ENCODE measurements around the gene R3HDM2. TPM values are rescaled to one million over a fixed set of nuclear protein-coding genes. Genes with fewer than 3 reads are reported as not detected.

Gene R3HDM2
- total and polyA plus RNA-seq, 2 donors from 2014 or later = 16.5 to 67.3 TPM

DNA sequence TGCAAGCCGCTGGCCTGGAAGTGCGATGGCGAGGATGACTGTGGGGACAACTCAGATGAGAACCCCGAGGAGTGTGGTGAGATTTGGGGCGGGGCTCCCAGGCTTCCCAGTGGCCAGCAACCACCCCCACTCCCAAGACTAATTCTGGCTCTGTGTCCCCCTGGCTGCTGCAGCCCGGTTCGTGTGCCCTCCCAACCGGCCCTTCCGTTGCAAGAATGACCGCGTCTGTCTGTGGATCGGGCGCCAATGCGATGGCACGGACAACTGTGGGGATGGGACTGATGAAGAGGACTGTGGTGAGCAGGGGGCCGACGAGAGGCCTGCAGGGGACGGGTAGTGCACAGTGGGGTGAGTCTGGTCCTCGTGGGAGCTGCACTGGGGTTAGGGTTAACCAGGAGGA lies 226.4 kb downstream of the R3HDM2 start:
- Histone ChIP-seq H3K9ac (ENCODE audit: low read length in 3 of 3) (no peak overlapping the region), H3K36me3 (ENCODE audit: control insufficient read depth in 2 of 3, insufficient read depth in 3 of 3, low read length in 3 of 3) (peaks cover 2 to 6% (median 5%) of the 10 kb centered on the region in 3 donors), H3K4me3 (ENCODE audit: low read length in 3 of 3) (no peak overlapping the region), H3K27ac (ENCODE audit: low read depth in 2 of 2, low read length in 2 of 2) (no peak overlapping the region), H3K4me1 (ENCODE audit: control insufficient read depth in 2 of 3, insufficient read depth in 2 of 3, low read depth in 1 of 3, low read length in 3 of 3) (no peaks in the 10 kb centered on the region), H3K27me3 (ENCODE audit: control insufficient read depth, insufficient read depth, low read length) (no peaks in the 10 kb centered on the region), H3K9me3 (ENCODE audit: control insufficient read depth in 2 of 3, insufficient read depth in 1 of 3, low read length in 3 of 3) (no peaks in the 10 kb centered on the region)
- no peak for FAIRE-seq
- intact Hi-C loops (cut with DNase I) = no loop called here
- no peak for DNase-seq
- TF ChIP-seq, protein P1, sequence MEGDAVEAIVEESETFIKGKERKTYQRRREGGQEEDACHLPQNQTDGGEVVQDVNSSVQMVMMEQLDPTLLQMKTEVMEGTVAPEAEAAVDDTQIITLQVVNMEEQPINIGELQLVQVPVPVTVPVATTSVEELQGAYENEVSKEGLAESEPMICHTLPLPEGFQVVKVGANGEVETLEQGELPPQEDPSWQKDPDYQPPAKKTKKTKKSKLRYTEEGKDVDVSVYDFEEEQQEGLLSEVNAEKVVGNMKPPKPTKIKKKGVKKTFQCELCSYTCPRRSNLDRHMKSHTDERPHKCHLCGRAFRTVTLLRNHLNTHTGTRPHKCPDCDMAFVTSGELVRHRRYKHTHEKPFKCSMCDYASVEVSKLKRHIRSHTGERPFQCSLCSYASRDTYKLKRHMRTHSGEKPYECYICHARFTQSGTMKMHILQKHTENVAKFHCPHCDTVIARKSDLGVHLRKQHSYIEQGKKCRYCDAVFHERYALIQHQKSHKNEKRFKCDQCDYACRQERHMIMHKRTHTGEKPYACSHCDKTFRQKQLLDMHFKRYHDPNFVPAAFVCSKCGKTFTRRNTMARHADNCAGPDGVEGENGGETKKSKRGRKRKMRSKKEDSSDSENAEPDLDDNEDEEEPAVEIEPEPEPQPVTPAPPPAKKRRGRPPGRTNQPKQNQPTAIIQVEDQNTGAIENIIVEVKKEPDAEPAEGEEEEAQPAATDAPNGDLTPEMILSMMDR (IDR thresholded peaks at IDR 0.05; ENCODE audit: borderline replicate concordance, extremely low read depth, insufficient read depth) = no peak

DNA sequence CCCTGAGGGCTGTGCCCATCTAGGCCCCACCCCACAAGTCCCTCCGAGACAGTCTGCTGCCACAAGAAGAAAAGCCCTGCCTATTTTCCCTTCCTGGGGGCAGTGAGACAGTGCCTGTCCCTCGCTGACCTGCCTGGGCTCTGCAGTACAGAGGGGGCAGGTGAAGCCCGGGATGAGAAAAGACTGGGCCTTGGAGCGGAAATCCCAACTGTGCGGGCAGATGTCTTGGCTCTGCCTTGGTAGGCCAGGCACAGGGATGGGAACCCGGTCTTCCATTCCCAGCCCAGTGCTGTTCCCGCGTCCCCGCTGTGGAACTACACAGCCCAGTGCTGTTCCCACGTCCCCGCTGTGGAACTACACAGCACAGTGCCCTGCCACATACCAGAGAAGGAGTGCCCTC lies 227.1 kb downstream of the R3HDM2 start:
- no peaks in the 10 kb centered on the region for H3K27me3 ChIP-seq (ENCODE audit: control insufficient read depth, insufficient read depth, low read length)
- no peak overlapping the region for H3K9ac ChIP-seq (ENCODE audit: low read length in 3 of 3)
- TF ChIP-seq, protein P1 (IDR thresholded peaks at IDR 0.05; ENCODE audit: borderline replicate concordance, extremely low read depth, insufficient read depth) = no peak
- no peak overlapping the region for H3K27ac ChIP-seq (ENCODE audit: low read depth in 2 of 2, low read length in 2 of 2)
- H3K4me3 ChIP-seq (ENCODE audit: low read length in 3 of 3) = no peak overlapping the region
- no peaks in the 10 kb centered on the region for H3K9me3 ChIP-seq (ENCODE audit: control insufficient read depth in 2 of 3, insufficient read depth in 1 of 3, low read length in 3 of 3)
- H3K4me1 ChIP-seq (ENCODE audit: control insufficient read depth in 2 of 3, insufficient read depth in 2 of 3, low read depth in 1 of 3, low read length in 3 of 3) = no peaks in the 10 kb centered on the region
- H3K36me3 ChIP-seq (ENCODE audit: control insufficient read depth in 2 of 3, insufficient read depth in 3 of 3, low read length in 3 of 3) = peaks cover 2 to 8% (median 5%) of the 10 kb centered on the region in 3 donors
- no peak for DNase-seq
- no peak for FAIRE-seq
- intact Hi-C loops (cut with DNase I) = no loop called here

Other genes starting within 250 kb of the R3HDM2 start
- 0.16 TPM for gene NXPH4, start 214.2 kb downstream of the R3HDM2 start, total RNA-seq
- gene NXPH4, start 214.2 kb downstream of the R3HDM2 start, polyA plus RNA-seq (ENCODE audit: insufficient read depth, low read depth, low replicate concordance) = 0.71 TPM
- gene SHMT2, start 201.3 kb downstream of the R3HDM2 start, total RNA-seq = 70.1 TPM
- gene SHMT2, start 201.3 kb downstream of the R3HDM2 start, polyA plus RNA-seq (ENCODE audit: insufficient read depth, low read depth, low replicate concordance) = 49.3 TPM
- 3.1 TPM for gene STAC3, start 179.9 kb downstream of the R3HDM2 start, total RNA-seq
- gene STAC3, start 179.9 kb downstream of the R3HDM2 start, polyA plus RNA-seq (ENCODE audit: insufficient read depth, low read depth, low replicate concordance) = 1.5 TPM
- gene INHBC, start 3.7 kb upstream of the R3HDM2 start, total RNA-seq = not detected
- gene INHBC, start 3.7 kb upstream of the R3HDM2 start, polyA plus RNA-seq (ENCODE audit: insufficient read depth, low read depth, low replicate concordance) = not detected
- 0.19 TPM for gene INHBE, start 24.3 kb upstream of the R3HDM2 start, total RNA-seq
- gene INHBE, start 24.3 kb upstream of the R3HDM2 start, polyA plus RNA-seq (ENCODE audit: insufficient read depth, low read depth, low replicate concordance) = 0.30 TPM
- 2.8 TPM for gene GLI1, start 28.7 kb upstream of the R3HDM2 start, total RNA-seq
- gene GLI1, start 28.7 kb upstream of the R3HDM2 start, polyA plus RNA-seq (ENCODE audit: insufficient read depth, low read depth, low replicate concordance) = 1.4 TPM
- gene ARHGAP9, start 48.8 kb upstream of the R3HDM2 start, total RNA-seq = 18.1 TPM
- 3.8 TPM for gene ARHGAP9, start 48.8 kb upstream of the R3HDM2 start, polyA plus RNA-seq (ENCODE audit: insufficient read depth, low read depth, low replicate concordance)
- 158 TPM for gene MARS1, start 57.0 kb upstream of the R3HDM2 start, total RNA-seq
- gene MARS1, start 57.0 kb upstream of the R3HDM2 start, polyA plus RNA-seq (ENCODE audit: insufficient read depth, low read depth, low replicate concordance) = 62.8 TPM
- 34.1 TPM for gene DDIT3, start 89.5 kb upstream of the R3HDM2 start, total RNA-seq
- 83.1 TPM for gene DDIT3, start 89.5 kb upstream of the R3HDM2 start, polyA plus RNA-seq (ENCODE audit: insufficient read depth, low read depth, low replicate concordance)
- 118 TPM for gene MBD6, start 91.8 kb upstream of the R3HDM2 start, total RNA-seq
- 38.4 TPM for gene MBD6, start 91.8 kb upstream of the R3HDM2 start, polyA plus RNA-seq (ENCODE audit: insufficient read depth, low read depth, low replicate concordance)
- gene DCTN2, start 116.1 kb upstream of the R3HDM2 start, total RNA-seq = 110 TPM
- gene DCTN2, start 116.1 kb upstream of the R3HDM2 start, polyA plus RNA-seq (ENCODE audit: insufficient read depth, low read depth, low replicate concordance) = 133 TPM
- gene KIF5A, start 119.0 kb upstream of the R3HDM2 start, total RNA-seq = 1.3 TPM
- 0.69 TPM for gene KIF5A, start 119.0 kb upstream of the R3HDM2 start, polyA plus RNA-seq (ENCODE audit: insufficient read depth, low read depth, low replicate concordance)
- gene PIP4K2C, start 160.1 kb upstream of the R3HDM2 start, total RNA-seq = 52.4 TPM
- 43.2 TPM for gene PIP4K2C, start 160.1 kb upstream of the R3HDM2 start, polyA plus RNA-seq (ENCODE audit: insufficient read depth, low read depth, low replicate concordance)
- 34.5 TPM for gene DTX3, start 173.8 kb upstream of the R3HDM2 start, total RNA-seq
- gene DTX3, start 173.8 kb upstream of the R3HDM2 start, polyA plus RNA-seq (ENCODE audit: insufficient read depth, low read depth, low replicate concordance) = 41.2 TPM
- gene ARHGEF25, start 180.4 kb upstream of the R3HDM2 start, total RNA-seq = 15.0 TPM
- gene ARHGEF25, start 180.4 kb upstream of the R3HDM2 start, polyA plus RNA-seq (ENCODE audit: insufficient read depth, low read depth, low replicate concordance) = 10.9 TPM
- gene B4GALNT1, start 202.2 kb upstream of the R3HDM2 start, total RNA-seq = 2.0 TPM
- 1.6 TPM for gene B4GALNT1, start 202.2 kb upstream of the R3HDM2 start, polyA plus RNA-seq (ENCODE audit: insufficient read depth, low read depth, low replicate concordance)